Neural cell (in vitro differentiated cells): ENCODE data around the gene HMX1. TPM values are rescaled to one million over a fixed set of nuclear protein-coding genes. Genes with fewer than 3 reads are reported as not detected.

Source experiments
- H2AFZ ChIP-seq: fragments of 200-600, 300-800 bp; sonication (generic), shearing (Covaris generic); 2 replicates; pipeline ENCODE4 v1.6.0; 2014; ENCODE audit warnings: low read depth, mild to moderate bottlenecking, antibody characterized with exemption, low read length, moderate library complexity
- H3F3A ChIP-seq: fragments of 200-600 bp; shearing (Covaris generic); 2 replicates; pipeline ENCODE4 v1.6.1; 2016; ENCODE audit warnings: mild to moderate bottlenecking, moderate library complexity, mixed read lengths, antibody characterized with exemption, low read length; ENCODE audit not compliant: insufficient read depth, poor library complexity, severe bottlenecking
- H3K27ac ChIP-seq: fragments of 200-600, 300-800 bp; sonication (generic), shearing (Covaris generic); 2 replicates; pipeline ENCODE4 v1.5.1; 2014; ENCODE audit warnings: mild to moderate bottlenecking, low read length, moderate library complexity
- H3K27me3 ChIP-seq: fragments of 300-800, 200-600 bp; sonication (generic), shearing (Covaris generic); 2 replicates; pipeline ENCODE4 v1.6.0; 2014; ENCODE audit warnings: mild to moderate bottlenecking, low read depth, low read length, moderate library complexity; ENCODE audit not compliant: insufficient read depth
- H3K36me3 ChIP-seq: fragments of 300-800, 200-600 bp; sonication (generic), shearing (Covaris generic); 2 replicates; pipeline ENCODE4 v1.5.1; 2014; ENCODE audit warnings: mild to moderate bottlenecking, antibody characterized with exemption, low read length, moderate library complexity; ENCODE audit not compliant: insufficient read depth
- H3K4me2 ChIP-seq: fragments of 300-800, 200-600 bp; sonication (generic), shearing (Covaris generic); 2 replicates; pipeline ENCODE4 v1.6.0; 2014; ENCODE audit warnings: mild to moderate bottlenecking, low read length
- H3K4me3 ChIP-seq: fragments of 300-800, 200-600 bp; sonication (generic), shearing (Covaris generic); 2 replicates; pipeline ENCODE4 v1.5.1; 2014; ENCODE audit warnings: mild to moderate bottlenecking, low read length, moderate library complexity
- H3K79me2 ChIP-seq: fragments of 200-600 bp; shearing (Covaris generic); replicated peaks from 2 replicates; pipeline ENCODE4 v1.6.0; 2014; ENCODE audit warnings: mild to moderate bottlenecking, low read length, moderate library complexity; ENCODE audit not compliant: insufficient read depth
- H3K9ac ChIP-seq: fragments of 300-800, 200-600 bp; sonication (generic), shearing (Covaris generic); 2 replicates; pipeline ENCODE4 v1.6.1; 2016; ENCODE audit warnings: mild to moderate bottlenecking, low read length, mixed read lengths
- H3K9me2 ChIP-seq: fragments of 200-600 bp; shearing (Covaris generic); 2 replicates; pipeline ENCODE4 v1.6.1; 2016; ENCODE audit warnings: mild to moderate bottlenecking, low read length, mixed read lengths; ENCODE audit not compliant: insufficient read depth
- H3K9me3 ChIP-seq: fragments of 200-600, 300-800 bp; sonication (generic), shearing (Covaris generic); 2 replicates; pipeline ENCODE4 v1.6.1; 2016; ENCODE audit warnings: mild to moderate bottlenecking, mixed run types, low read length, moderate library complexity, mixed read lengths
- H4K20me1 ChIP-seq: fragments of 200-600 bp; shearing (Covaris generic); 2 replicates; pipeline ENCODE4 v1.6.1; 2016; ENCODE audit warnings: mild to moderate bottlenecking, mixed run types; ENCODE audit not compliant: insufficient read depth
- EP300 ChIP-seq: fragments of 450-650 bp; conservative IDR thresholded peaks from 2 replicates; pipeline ENCODE4 v1.6.1; 2014; ENCODE audit warnings: antibody characterized with exemption, mild to moderate bottlenecking, moderate library complexity; ENCODE audit not compliant: poor library complexity, severe bottlenecking
- EZH2 ChIP-seq: fragments of 200-600, 300-800 bp; shearing (Covaris generic), sonication (generic); IDR thresholded peaks from 2 replicates; pipeline ENCODE4 v1.6.1; 2014; ENCODE audit warnings: antibody characterized with exemption, low read length, borderline replicate concordance, mild to moderate bottlenecking; ENCODE audit not compliant: insufficient read depth, poor library complexity, severe bottlenecking
- MXI1 ChIP-seq: fragments of 450-650 bp; conservative IDR thresholded peaks from 2 replicates; pipeline ENCODE4 v1.6.1; 2014; ENCODE audit warnings: antibody characterized with exemption, mild to moderate bottlenecking; ENCODE audit not compliant: poor library complexity, severe bottlenecking
- POLR2AphosphoS5 ChIP-seq: IDR thresholded peaks from 2 replicates; pipeline ENCODE4 v1.6.1; 2012
- RAD21 ChIP-seq: fragments of 450-650 bp; conservative IDR thresholded peaks from 2 replicates; pipeline ENCODE4 v1.6.1; 2014; ENCODE audit warnings: antibody characterized with exemption, mild to moderate bottlenecking, moderate library complexity
- SMC3 ChIP-seq: fragments of 450-650 bp; conservative IDR thresholded peaks from 2 replicates; pipeline ENCODE4 v1.6.1; 2014; ENCODE audit warnings: antibody characterized with exemption, mild to moderate bottlenecking, moderate library complexity; ENCODE audit not compliant: poor library complexity
- TAF1 ChIP-seq: IDR thresholded peaks from 2 replicates; pipeline ENCODE4 v1.6.1; 2012; ENCODE audit warnings: low read depth
- polyA plus RNA-seq: library from polyadenylated mRNA; depleted of rRNA; stranded (reverse); fragments of >200 nt; gene quantifications from 2 replicates; pipeline ENCODE4 v1.2.3, GENCODE V29; 2014
- TF ChIP-seq, protein P1 (sequence below): fragments of 450-650 bp; IDR thresholded peaks from 2 replicates; pipeline ENCODE4 v1.5.1; 2014; ENCODE audit warnings: antibody characterized with exemption, mild to moderate bottlenecking, moderate library complexity; ENCODE audit not compliant: poor library complexity, severe bottlenecking
- TF ChIP-seq, protein P2 (sequence below): IDR thresholded peaks from 2 replicates; pipeline ENCODE4 v1.6.1; 2012; ENCODE audit warnings: borderline replicate concordance

Gene HMX1
- polyA plus RNA-seq, 1 donor from 2014 or later: 0.89 TPM

DNA sequence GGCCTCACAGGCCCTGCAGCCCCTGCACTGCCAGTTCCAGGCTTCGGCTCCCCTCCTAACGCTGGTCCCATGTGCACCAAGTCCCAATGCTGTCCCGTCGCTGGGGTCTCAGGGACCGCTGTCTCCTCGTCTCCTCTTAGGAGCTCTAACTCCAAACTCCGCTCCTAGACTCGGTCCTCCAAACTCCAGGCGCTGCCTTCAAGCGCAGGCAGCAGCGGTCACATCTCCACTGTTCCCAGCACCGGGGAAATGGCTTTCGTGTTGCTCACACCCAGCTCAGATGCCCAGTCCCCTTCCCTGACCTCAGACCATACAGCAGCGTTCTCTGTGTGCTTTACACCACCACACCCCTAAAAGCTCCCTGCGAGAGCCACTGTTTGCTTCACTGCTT lies 19.6 kb upstream of the HMX1 start:
- Histone ChIP-seq H2AFZ (no peak overlapping the region), H3F3A (no peaks in the 10 kb centered on the region), H3K27ac (no peak overlapping the region), H4K20me1 (no peaks in the 10 kb centered on the region), H3K9ac (no peak overlapping the region), H3K79me2 (no peaks in the 10 kb centered on the region), H3K4me3 (no peak overlapping the region), H3K36me3 (no peaks in the 10 kb centered on the region), H3K4me2 (no peak overlapping the region), H3K27me3 (peaks cover 99% of the 10 kb centered on the region), H3K9me2 (no peaks in the 10 kb centered on the region), H3K9me3 (no peaks in the 10 kb centered on the region)
- TF ChIP-seq TAF1 (no peak), EZH2 (no peak), RAD21 (no peak), EP300 (no peak)
- TF ChIP-seq, protein P1, sequence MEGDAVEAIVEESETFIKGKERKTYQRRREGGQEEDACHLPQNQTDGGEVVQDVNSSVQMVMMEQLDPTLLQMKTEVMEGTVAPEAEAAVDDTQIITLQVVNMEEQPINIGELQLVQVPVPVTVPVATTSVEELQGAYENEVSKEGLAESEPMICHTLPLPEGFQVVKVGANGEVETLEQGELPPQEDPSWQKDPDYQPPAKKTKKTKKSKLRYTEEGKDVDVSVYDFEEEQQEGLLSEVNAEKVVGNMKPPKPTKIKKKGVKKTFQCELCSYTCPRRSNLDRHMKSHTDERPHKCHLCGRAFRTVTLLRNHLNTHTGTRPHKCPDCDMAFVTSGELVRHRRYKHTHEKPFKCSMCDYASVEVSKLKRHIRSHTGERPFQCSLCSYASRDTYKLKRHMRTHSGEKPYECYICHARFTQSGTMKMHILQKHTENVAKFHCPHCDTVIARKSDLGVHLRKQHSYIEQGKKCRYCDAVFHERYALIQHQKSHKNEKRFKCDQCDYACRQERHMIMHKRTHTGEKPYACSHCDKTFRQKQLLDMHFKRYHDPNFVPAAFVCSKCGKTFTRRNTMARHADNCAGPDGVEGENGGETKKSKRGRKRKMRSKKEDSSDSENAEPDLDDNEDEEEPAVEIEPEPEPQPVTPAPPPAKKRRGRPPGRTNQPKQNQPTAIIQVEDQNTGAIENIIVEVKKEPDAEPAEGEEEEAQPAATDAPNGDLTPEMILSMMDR: no peak

DNA sequence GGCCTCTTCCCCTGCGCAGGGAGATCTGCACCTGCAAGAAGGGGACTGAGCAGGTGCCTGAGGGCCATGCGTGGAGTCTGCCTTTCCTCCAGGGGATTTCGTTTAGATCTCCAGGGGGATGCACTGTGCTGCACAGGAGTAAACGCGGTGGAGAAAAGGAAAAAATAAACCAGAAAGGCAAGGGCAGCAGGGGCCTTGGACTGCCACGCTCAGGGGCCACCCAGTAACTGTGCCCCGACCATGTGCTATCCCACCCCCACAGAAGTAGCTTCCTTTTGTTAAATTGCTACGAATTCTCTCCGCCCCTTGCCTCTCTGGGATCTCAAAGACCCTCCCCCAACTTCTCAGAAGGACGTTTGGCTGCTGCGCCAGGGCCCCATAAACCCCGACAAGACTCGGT lies 17.2 kb upstream of the HMX1 start:
- H2AFZ ChIP-seq: no peak overlapping the region
- H3K27ac ChIP-seq: no peak overlapping the region
- H3F3A ChIP-seq: no peaks in the 10 kb centered on the region
- no peaks in the 10 kb centered on the region for H3K9me2 ChIP-seq
- no peaks in the 10 kb centered on the region for H4K20me1 ChIP-seq
- H3K9me3 ChIP-seq: no peaks in the 10 kb centered on the region
- no peaks in the 10 kb centered on the region for H3K79me2 ChIP-seq
- H3K4me3 ChIP-seq: no peak overlapping the region
- no peaks in the 10 kb centered on the region for H3K36me3 ChIP-seq
- no peak overlapping the region for H3K4me2 ChIP-seq
- no peak overlapping the region for H3K9ac ChIP-seq
- H3K27me3 ChIP-seq: peaks cover 93% of the 10 kb centered on the region
- no peak for TF ChIP-seq SMC3
- no peak for TF ChIP-seq EP300
- no peak for TF ChIP-seq TAF1
- TF ChIP-seq RAD21: no peak
- TF ChIP-seq, protein P2, sequence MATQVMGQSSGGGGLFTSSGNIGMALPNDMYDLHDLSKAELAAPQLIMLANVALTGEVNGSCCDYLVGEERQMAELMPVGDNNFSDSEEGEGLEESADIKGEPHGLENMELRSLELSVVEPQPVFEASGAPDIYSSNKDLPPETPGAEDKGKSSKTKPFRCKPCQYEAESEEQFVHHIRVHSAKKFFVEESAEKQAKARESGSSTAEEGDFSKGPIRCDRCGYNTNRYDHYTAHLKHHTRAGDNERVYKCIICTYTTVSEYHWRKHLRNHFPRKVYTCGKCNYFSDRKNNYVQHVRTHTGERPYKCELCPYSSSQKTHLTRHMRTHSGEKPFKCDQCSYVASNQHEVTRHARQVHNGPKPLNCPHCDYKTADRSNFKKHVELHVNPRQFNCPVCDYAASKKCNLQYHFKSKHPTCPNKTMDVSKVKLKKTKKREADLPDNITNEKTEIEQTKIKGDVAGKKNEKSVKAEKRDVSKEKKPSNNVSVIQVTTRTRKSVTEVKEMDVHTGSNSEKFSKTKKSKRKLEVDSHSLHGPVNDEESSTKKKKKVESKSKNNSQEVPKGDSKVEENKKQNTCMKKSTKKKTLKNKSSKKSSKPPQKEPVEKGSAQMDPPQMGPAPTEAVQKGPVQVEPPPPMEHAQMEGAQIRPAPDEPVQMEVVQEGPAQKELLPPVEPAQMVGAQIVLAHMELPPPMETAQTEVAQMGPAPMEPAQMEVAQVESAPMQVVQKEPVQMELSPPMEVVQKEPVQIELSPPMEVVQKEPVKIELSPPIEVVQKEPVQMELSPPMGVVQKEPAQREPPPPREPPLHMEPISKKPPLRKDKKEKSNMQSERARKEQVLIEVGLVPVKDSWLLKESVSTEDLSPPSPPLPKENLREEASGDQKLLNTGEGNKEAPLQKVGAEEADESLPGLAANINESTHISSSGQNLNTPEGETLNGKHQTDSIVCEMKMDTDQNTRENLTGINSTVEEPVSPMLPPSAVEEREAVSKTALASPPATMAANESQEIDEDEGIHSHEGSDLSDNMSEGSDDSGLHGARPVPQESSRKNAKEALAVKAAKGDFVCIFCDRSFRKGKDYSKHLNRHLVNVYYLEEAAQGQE: no peak
- no peak for TF ChIP-seq MXI1
- TF ChIP-seq POLR2AphosphoS5: no peak
- no peak for TF ChIP-seq EZH2
- TF ChIP-seq, protein P1: no peak
